Mononuclear cell (primary cell): Measurements from ENCODE around the gene PPP2R5B. TPM values are rescaled to one million over a fixed set of nuclear protein-coding genes. Genes with fewer than 3 reads are reported as not detected.

ENCODE experiments used
- H3K27me3 ChIP-seq: 2 replicates; pipeline ENCODE4 v1.6.0; 2011; ENCODE audit warnings: low read length, control low read depth; ENCODE audit not compliant: insufficient read depth
- H3K4me1 ChIP-seq: 2 replicates; pipeline ENCODE4 v1.5.1; 2011; ENCODE audit warnings: mild to moderate bottlenecking, low read length, control low read depth; ENCODE audit not compliant: insufficient read depth
- H3K4me3 ChIP-seq: 2 replicates; pipeline ENCODE4 v1.5.1; 2011; ENCODE audit warnings: mild to moderate bottlenecking, low read length, moderate library complexity
- H3K9me3 ChIP-seq: 2 replicates; pipeline ENCODE4 v1.5.1; 2011; ENCODE audit warnings: low read depth, mild to moderate bottlenecking, control low read depth, low read length
- total RNA-seq: library from RNA; depleted of rRNA; stranded (reverse); fragments of >200 nt; gene quantifications from one replicate; pipeline ENCODE4 v1.2.3, GENCODE V29; 2012

The PPP2R5B gene
- total RNA-seq, 1 donor: 5.8 TPM

DNA sequence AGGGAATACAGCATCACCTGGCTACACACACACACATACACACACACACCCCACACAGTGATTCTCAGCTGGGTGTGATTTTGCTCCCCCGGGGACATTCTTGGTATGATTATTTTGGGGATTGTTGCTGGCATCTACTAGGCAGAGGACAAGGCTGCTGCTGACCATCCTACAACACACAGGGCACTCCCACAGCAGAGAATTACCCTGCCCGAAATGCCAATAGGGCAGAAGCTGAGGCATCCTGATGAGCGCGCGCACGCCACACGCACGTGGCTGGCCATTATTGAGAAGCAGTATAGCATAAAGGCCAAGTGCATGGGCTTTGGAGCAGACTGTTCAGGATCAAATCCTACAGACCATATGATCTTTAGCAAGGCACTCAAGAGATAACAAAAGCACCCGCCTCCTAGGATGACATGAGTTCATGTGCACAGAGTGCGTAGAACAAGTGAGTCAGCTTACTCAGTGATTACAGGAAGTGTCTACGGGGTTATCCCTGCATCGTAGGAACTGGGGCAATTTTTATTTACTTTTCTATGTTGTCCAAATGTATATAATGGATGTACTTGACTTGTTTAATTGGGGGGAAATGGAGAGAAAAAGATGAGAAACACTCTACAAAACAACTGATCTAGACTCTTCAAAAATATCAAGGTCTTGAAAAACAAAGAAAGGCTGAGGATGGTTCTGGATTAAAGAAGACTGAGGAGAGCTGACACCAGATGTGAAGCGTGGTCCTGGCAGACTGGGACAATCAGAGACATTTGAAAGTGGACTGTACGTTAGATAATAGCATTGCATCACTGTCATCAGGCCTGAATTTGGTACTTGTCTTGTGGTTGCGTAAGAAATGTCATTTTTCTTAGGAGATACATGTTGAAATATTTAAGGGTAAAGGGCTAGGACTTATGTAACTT is 38.9 kb upstream of the PPP2R5B start:
- no peaks in the 10 kb centered on the region for H3K9me3 ChIP-seq
- no peaks in the 10 kb centered on the region for H3K27me3 ChIP-seq
- peaks cover 55% of the 10 kb centered on the region for H3K4me1 ChIP-seq
- no peak overlapping the region for H3K4me3 ChIP-seq

DNA sequence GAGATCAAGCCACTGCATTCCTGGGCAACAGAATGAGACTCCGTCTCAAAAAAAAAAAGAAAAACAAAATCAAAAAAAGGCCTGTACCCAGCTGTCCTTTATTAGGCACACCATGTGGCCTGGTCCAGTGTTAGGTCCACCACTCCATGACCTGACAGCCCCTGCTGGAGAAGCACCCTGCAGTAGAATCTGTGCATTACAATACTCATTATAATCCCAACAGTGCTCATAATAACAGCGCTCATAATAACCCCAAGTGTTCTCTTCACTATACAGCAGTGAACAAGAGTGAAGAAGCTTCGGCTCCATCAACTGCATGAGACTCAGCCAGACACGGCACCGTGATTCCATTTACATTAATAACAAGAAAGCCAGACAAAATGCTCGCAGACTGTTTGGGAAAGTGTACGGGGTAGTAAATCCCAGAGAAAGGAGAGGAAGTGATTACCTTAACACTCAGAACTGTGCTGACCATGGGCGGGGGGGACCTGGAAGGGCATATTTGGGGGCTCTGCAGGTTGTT is 37.2 kb upstream of the PPP2R5B start:
- Histone ChIP-seq H3K27me3 (no peaks in the 10 kb centered on the region), H3K4me1 (peaks cover 45% of the 10 kb centered on the region), H3K4me3 (no peak overlapping the region), H3K9me3 (no peaks in the 10 kb centered on the region)

DNA sequence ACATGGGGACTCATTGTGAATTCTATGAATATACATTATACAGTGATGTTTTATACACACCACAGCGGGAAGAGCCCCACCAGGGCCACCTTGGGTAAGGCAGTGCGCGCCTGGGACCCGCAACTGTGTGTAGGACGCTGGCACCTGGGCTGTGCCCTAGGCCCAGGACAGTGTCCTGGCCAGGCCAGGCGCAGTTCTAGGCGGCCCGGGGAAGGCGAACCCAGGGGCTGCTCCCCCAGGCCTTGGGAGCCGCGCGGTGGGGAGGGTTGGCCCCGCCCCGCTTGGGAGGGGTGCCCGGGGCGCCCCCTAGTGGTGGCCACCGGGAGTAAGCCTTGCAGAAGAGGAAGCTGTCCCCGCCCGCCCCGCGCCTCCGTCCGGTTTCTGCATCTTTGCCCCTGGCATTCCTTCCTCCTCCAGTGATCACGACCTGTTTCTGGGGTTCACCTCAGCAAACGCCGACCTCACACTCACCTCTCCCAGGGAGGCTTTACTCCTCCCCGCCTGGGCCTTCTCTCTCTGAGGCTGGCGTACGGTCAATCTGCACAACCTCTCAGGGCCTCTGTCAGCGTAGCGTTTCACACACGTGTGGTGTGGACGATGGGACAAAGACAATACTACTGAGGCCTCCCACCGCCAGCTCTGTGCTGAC is 36.6 kb upstream of the PPP2R5B start:
- no peak overlapping the region for H3K4me3 ChIP-seq
- no peaks in the 10 kb centered on the region for H3K9me3 ChIP-seq
- H3K27me3 ChIP-seq: no peaks in the 10 kb centered on the region
- H3K4me1 ChIP-seq: peaks cover 51% of the 10 kb centered on the region

DNA sequence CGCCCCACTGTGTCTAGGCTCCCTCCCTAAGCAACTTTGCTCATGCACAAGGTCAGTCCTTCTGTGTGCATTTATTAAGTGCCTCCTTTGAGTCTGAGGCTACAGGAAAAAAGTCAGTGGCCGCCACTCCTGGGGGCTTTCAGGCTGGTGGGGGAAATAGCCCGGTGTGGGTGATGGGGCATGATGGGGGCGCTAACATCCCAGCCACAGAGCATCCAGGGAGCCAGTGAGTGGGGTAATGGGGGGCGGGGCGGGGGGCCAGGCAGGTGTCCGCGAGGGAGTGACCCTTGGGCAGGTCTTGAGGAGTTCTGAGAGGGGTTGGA is 36.1 kb upstream of the PPP2R5B start:
- H3K27me3 ChIP-seq: no peaks in the 10 kb centered on the region
- H3K4me3 ChIP-seq: no peak overlapping the region
- H3K9me3 ChIP-seq: no peaks in the 10 kb centered on the region
- H3K4me1 ChIP-seq: peaks cover 55% of the 10 kb centered on the region

DNA sequence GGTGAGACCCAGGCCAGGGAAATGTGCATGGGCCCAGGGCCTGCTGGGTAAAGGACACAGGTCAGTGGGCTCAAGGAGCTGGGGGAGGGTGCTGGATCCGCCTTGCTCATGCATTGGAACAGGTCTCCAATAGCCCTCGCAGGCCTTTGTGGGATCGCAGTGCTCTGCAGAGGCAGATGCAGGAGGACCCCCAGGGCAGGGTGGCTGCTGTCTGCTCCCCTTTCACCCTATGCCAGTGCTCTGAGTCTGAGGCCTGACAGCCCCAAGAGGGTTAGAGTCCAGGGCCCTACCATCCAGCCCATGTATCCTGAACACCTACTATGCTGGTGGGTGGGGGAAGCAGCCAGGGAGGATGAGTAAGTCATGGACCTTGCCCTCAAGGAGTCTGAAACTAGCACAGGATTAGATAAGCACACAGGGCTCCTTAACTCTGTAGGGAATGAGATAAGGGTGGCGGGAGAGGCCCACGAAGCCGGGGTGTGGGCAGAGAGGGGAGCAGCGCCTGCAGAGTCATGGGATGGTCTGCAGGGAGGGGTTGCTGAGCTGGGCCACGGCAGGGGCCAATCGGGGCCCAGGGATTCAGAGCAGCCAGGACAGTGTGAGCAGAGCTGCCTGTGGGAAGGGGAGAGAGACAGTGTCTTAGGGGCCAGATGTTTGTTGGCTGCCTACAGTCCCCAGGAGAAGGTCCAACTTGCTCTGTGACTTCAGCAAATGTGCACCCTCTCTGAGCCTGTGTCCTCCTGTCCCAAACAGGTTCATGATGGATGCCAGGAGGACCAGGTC is 35.6 kb upstream of the PPP2R5B start:
- H3K27me3 ChIP-seq: no peaks in the 10 kb centered on the region
- peaks cover 60% of the 10 kb centered on the region for H3K4me1 ChIP-seq
- H3K4me3 ChIP-seq: no peak overlapping the region

DNA sequence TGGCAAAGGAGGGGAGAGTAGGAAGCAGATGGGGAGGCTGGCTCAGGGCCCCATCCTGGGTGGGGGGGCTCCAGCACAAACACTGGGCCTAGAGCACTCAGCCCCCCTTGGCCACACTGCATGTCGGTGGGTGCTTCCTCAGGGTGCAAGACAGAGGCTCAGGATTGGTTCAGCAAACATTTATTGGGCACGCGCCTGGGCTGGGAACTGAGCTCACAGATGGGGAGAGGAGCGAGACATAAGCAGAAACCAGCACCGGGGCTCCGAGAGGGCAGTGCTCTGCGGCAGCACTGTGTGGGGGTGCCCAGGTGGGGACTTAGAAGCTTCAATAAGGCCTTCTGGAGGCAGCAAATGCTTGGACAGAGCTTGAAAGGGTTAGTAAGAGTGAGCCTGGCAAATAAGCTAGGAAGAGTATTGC is 34.0 kb upstream of the PPP2R5B start:
- Histone ChIP-seq H3K9me3 (no peaks in the 10 kb centered on the region), H3K4me3 (no peak overlapping the region), H3K27me3 (no peaks in the 10 kb centered on the region), H3K4me1 (peaks cover 56% of the 10 kb centered on the region)

More for the DNA sequence above, 35.6 kb upstream of the PPP2R5B start:
- H3K9me3 ChIP-seq: no peaks in the 10 kb centered on the region

DNA sequence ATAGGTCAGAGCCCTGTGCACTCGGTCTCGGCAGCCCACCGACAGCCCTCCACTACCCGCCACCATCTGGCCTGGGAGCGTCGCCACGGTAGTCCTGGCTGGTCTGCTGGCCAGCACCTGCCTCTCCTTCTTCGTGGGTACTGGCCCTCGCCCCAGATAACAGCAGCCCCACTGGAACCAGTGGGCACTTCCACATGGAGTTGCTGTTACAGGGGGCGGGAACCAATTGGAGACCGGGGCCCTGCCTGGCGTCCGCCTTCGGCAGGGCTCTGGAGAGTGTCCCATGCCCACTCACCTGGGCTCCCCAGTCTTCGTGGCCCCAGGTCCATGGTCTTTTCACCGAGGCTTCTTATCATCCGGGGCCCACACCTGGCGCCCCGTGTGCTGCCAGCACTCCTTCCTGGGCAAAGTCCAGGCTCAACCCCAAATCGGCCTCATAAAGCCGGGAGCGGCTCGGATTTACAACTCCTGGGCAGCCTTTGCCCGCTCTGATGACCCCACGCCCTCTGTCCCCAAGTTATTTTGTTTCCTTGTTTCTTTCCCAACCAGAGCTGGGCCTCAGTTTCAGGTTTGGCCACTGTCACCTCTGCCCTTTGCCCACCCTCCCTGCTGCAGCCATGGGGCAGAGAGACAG is 33.2 kb upstream of the PPP2R5B start:
- no peaks in the 10 kb centered on the region for H3K9me3 ChIP-seq
- no peaks in the 10 kb centered on the region for H3K27me3 ChIP-seq
- peaks cover 48% of the 10 kb centered on the region for H3K4me1 ChIP-seq
- no peak overlapping the region for H3K4me3 ChIP-seq

DNA sequence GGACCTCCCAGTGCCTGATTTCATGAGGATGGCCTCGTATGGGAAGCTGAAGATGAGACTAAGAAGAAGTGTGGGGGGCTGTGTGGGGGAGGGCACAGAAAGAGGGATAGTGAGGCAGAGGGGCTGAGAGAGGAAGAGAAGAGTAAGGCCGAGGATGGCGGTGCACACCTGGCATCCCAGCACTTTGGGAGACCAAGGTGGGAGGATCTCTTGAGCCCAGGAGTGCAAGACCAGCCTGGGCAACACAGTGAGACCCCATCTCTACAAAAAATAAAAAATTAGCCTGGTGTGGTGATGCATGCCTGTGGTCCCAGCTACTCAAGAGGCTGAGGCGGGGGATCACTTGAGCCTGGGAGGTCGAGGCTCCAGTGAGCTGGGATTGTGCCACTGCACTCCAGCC is 32.6 kb upstream of the PPP2R5B start:
- Histone ChIP-seq H3K4me3 (no peak overlapping the region), H3K4me1 (peaks cover 45% of the 10 kb centered on the region), H3K27me3 (no peaks in the 10 kb centered on the region), H3K9me3 (no peaks in the 10 kb centered on the region)

DNA sequence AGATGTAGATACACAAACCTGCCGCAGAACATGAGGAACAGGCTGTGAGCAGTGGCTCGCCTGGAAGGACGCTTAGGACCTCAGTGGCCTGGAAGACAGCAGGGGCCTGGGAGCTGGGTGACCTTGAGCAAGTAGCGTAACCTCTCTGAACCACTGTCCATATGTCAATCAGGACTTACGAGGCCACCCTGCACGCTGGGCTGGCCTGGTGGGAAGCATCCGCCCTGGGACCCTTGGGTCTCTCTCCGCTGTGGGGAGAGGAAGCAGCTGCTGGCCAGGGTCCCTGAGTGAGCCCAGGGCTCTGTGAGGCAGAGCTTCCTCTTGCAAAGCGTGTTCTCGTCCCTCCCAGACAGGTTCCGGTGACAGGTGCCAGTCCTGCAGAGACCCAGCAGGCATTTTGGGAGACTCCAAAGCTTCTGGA is 32.1 kb upstream of the PPP2R5B start:
- Histone ChIP-seq H3K4me1 (peaks cover 40% of the 10 kb centered on the region), H3K9me3 (no peaks in the 10 kb centered on the region)

DNA sequence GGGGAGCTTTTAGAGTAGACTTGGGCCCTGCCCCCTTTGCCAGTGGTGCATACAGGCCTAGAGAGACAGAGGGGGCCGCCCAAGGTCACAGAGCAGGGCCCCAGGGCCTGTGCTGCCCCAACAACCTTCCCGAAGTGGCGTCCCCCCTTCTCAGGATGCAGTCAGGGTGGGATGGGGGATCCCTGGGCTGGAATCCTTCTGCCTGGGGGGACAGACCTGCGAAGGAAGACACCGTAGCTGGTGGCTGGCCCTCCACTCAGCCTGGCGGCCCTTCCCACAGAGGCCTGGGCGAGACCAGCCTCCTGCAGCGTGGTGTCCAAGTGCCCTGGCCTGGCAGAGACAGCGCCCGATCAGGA is 31.7 kb upstream of the PPP2R5B start:
- no peaks in the 10 kb centered on the region for H3K9me3 ChIP-seq
- H3K4me1 ChIP-seq: peaks cover 36% of the 10 kb centered on the region
- H3K27me3 ChIP-seq: no peaks in the 10 kb centered on the region
- no peak overlapping the region for H3K4me3 ChIP-seq

More for the DNA sequence above, 32.1 kb upstream of the PPP2R5B start:
- Histone ChIP-seq H3K27me3 (no peaks in the 10 kb centered on the region), H3K4me3 (no peak overlapping the region)

DNA sequence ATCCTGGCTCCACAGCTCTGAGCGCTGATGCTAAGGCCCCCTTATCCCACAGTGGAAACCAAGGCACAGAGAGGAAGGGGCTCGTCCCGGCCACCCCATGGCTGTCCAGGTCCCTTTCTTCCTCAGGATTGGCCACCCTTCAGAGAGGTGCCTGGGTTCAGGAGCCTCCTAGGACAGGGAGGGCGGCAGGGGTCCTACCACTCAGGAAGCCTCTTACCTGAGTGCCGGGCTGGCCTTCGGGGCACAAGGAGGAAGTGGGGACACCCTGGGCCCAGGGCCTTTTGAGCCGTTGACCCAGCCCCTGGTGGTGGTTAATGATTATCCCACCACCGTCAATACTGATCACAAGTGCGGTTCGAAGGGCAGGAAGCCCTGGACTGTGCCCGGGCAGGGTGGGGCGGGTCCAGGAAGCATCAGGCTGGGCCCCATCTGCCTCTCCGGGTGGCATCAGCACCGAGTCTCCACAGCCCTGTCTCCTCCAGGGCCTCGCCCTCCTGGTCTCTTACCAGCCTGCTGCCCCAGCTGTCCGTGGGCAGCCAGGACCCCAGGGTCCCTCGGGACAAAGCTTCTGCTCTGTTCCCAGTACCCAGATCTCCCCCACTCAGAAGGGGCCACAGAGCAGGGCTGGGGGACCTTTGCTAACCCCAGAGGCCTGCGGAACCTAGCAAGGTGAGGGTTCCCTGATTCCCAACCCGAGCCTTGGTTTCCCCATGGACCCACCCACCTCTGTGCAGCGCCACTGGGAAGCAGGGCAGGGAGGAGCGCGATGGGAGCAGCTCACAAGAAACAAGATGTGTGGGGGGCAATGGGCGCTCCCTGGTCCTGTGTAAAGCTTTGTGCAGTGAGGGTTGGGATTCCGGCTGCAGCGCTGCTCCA is 31.1 kb upstream of the PPP2R5B start:
- Histone ChIP-seq H3K4me3 (no peak overlapping the region), H3K9me3 (no peaks in the 10 kb centered on the region), H3K4me1 (peaks cover 30% of the 10 kb centered on the region), H3K27me3 (no peaks in the 10 kb centered on the region)

DNA sequence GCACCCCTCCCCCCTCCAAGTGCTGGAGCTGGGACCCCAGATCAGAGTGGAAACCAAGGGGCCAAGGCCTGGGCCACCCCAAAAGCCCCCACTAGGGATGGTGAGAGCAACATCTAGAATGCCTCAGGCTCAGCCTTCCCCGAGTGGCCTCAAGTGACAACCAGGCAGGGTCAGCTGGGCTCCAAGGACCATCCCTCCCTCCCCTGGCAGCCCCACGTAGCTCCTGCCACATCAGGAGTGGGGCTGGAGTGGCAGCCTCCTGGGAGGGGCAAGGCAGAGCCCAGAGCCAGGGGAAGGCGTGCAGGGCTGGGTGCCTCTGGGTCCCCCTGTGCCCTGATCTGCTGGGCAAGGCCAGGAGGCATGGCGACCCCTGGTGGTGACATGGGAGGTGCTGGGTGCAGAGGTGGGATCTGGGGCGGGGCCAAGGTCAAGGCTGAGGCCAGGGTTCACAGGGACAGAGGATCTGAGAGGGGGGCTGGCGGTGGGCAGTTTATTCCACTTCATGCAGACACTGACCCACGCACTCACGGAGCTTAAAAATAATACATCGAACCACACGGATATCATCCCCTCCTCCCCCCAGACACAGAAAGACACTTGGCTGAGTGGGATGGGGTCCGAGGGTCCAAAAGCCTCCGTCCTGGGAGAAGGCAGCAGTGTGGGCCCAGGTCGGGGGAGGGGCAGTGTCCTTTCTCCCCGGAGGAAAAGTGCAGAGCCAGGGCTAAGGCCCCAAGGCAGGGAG is 30.2 kb upstream of the PPP2R5B start:
- no peaks in the 10 kb centered on the region for H3K9me3 ChIP-seq
- H3K27me3 ChIP-seq: no peaks in the 10 kb centered on the region
- peaks cover 23% of the 10 kb centered on the region for H3K4me1 ChIP-seq
- H3K4me3 ChIP-seq: no peak overlapping the region

DNA sequence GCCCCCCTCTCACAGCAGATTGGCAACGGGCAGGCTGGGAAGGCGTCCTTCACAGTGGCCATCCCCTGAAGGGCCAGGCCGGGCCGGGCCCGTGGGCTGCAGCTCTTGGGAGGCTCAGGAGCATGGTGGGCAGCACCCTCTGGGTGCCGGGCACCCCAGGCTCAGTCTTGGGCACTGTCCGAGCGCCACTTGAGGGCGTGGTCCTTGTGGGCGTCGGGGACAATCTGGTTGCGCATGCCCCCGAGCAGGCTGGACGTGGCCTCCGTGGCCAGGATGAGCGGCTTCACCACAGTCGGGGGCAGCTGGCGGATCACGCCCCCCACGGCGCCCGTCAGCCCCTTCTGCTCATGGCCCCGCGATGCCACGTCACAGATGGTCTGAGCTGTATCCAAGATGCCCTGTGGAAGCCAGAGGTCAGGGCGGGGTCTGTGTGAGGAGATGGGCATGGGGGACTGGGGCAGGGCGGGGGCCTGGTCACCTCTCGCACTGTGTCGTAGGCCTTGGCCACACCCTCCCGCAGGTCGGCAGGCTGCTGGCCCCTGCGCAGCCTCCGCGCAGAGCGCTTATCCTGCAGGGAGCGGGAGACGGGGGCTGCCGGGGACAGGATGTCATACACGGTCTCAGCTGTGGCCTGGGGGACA is 29.6 kb upstream of the PPP2R5B start:
- H3K4me3 ChIP-seq: no peak overlapping the region
- H3K9me3 ChIP-seq: no peaks in the 10 kb centered on the region
- no peaks in the 10 kb centered on the region for H3K27me3 ChIP-seq

More for the DNA sequence above, 29.6 kb upstream of the PPP2R5B start:
- peaks cover 23% of the 10 kb centered on the region for H3K4me1 ChIP-seq
